Erythroblast (primary cell): ENCODE results near the gene MC5R.

Source experiments
- GATA1 ChIP-seq: IDR thresholded peaks from 2 replicates; pipeline ENCODE4 v1.6.1; 2011; ENCODE audit warnings: low read depth, mild to moderate bottlenecking, control low read depth, low read length, moderate library complexity
- POLR2A ChIP-seq: IDR thresholded peaks from 2 replicates; pipeline ENCODE4 v1.6.1; 2011; ENCODE audit warnings: mild to moderate bottlenecking, low read length

DNA sequence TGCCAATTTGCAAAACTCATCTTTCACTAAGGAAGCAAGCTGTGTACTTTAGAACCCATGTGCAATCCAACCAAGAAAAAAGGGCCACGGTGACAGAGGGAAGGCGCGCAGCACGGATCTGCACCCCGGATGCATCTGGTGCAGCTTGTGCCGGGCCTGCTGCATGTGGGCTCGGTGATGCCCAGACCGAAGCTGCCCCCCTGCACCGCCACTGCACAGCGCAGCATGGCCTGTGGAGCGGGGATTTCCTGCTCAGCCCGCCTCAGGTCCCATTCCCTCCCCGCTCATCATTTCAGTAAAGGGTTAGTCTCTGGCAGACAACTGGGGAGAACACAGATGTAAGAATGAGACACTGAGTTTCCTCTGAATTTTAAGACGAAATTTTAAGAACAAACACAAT is 48.4 kb downstream of the MC5R start:
- TF ChIP-seq POLR2A (no peak), GATA1 (no peak)
